GM06990 (cell line): ENCODE results near the gene ANKRD65.
"Not testable (repeated sequence)": the region's sequence is repeated elsewhere in the genome, so short reads cannot be mapped to it uniquely, and the experiment has no call there.

Experiments used
- DNase-seq: peaks from one replicate; pipeline ENCODE4 v3.0.0-alpha.2; 2011; ENCODE audit not compliant: insufficient read length; ENCODE audit errors: extremely low read depth
- H3K27me3 ChIP-seq: replicated peaks from 2 replicates; pipeline ENCODE4 v1.6.0; 2011; ENCODE audit warnings: low read length; ENCODE audit not compliant: control insufficient read depth, insufficient read depth
- H3K36me3 ChIP-seq: 2 replicates; pipeline ENCODE4 v1.5.1; 2011; ENCODE audit warnings: low read length; ENCODE audit not compliant: control insufficient read depth, insufficient read depth
- H3K4me3 ChIP-seq: replicated peaks from 2 replicates; pipeline ENCODE4 v1.5.1; 2011; ENCODE audit warnings: low read depth, mild to moderate bottlenecking, control low read depth, low read length
- CTCF ChIP-seq: IDR thresholded peaks from 2 replicates; pipeline ENCODE4 v1.5.1; 2011; ENCODE audit warnings: low read length, control low read depth, mild to moderate bottlenecking, inconsistent platforms; ENCODE audit not compliant: insufficient read depth, poor library complexity, severe bottlenecking

Gene ANKRD65

GRCh38 chr1:1460540-1461130 is 39.6 kb upstream of the ANKRD65 start:
- Histone ChIP-seq H3K4me3 (no peak overlapping the region), H3K27me3 (no peaks in the 10 kb centered on the region), H3K36me3 (no peaks in the 10 kb centered on the region)
- TF ChIP-seq CTCF, result no peak
- no peak for DNase-seq

- H3K27me3 ChIP-seq, H3K4me3 ChIP-seq, H3K36me3 ChIP-seq, DNase-seq: not testable (repeated sequence)
These were observed 38.6 kb upstream of the ANKRD65 start for GRCh38 chr1:1459711-1460110.

- not testable (repeated sequence) for H3K27me3 ChIP-seq, H3K36me3 ChIP-seq, DNase-seq, H3K4me3 ChIP-seq
These were observed 38.1 kb upstream of the ANKRD65 start for GRCh38 chr1:1459156-1459555.

- H3K27me3 ChIP-seq, H3K4me3 ChIP-seq, DNase-seq, H3K36me3 ChIP-seq: not testable (repeated sequence)
These were observed 35.7 kb upstream of the ANKRD65 start for GRCh38 chr1:1456683-1457255.

- DNase-seq, H3K4me3 ChIP-seq, H3K36me3 ChIP-seq, H3K27me3 ChIP-seq: not testable (repeated sequence)
These were observed 34.9 kb upstream of the ANKRD65 start for GRCh38 chr1:1455934-1456333.

GRCh38 chr1:1455366-1455884 is 34.3 kb upstream of the ANKRD65 start:
- Histone ChIP-seq H3K27me3 (no peaks in the 10 kb centered on the region), H3K4me3 (no peak overlapping the region), H3K36me3 (no peaks in the 10 kb centered on the region)
- no peak for TF ChIP-seq CTCF
- DNase-seq, result no peak

GRCh38 chr1:1454286-1455056 is 33.4 kb upstream of the ANKRD65 start:
- H3K27me3 ChIP-seq, result not testable (repeated sequence)

GRCh38 chr1:1452882-1453281 is 31.8 kb upstream of the ANKRD65 start:
- Histone ChIP-seq H3K27me3 (no peaks in the 10 kb centered on the region), H3K36me3 (no peaks in the 10 kb centered on the region), H3K4me3 (no peak overlapping the region)
- no peak for TF ChIP-seq CTCF
- no peak for DNase-seq

More at GRCh38 chr1:1454286-1455056, 33.4 kb upstream of the ANKRD65 start:
- not testable (repeated sequence) for DNase-seq, H3K4me3 ChIP-seq, H3K36me3 ChIP-seq

GRCh38 chr1:1452365-1452739 is 31.3 kb upstream of the ANKRD65 start:
- not testable (repeated sequence) for H3K4me3 ChIP-seq, H3K36me3 ChIP-seq, H3K27me3 ChIP-seq, DNase-seq
